B cell (primary cell): ENCODE data around the gene ALDH1L2. TPM values are rescaled to one million over a fixed set of nuclear protein-coding genes. Genes with fewer than 3 reads are reported as not detected.

ENCODE experiments used
- ATAC-seq: fragments of 200-7000 bp; cut with Tn5 transposase; one replicate; pipeline ENCODE4 v1.10.0; 2021; ENCODE audit warnings: low read depth, mild to moderate bottlenecking, moderate number of reproducible peaks, moderate library complexity
- CTCF ChIA-PET: fragments of 350-600 bp; sonication (Branson Sonifier 250); formaldehyde crosslinking; loops from one replicate; lab custom pipeline; 2021; ENCODE audit warnings: antibody characterized with exemption, inconsistent platforms; lab: Charles Lee
- POLR2A ChIA-PET: fragments of 350-600 bp; sonication (Branson Sonifier 250); formaldehyde crosslinking; loops from one replicate; lab custom pipeline; 2021; ENCODE audit warnings: antibody characterized with exemption; lab: Charles Lee
- DNase-seq: peaks from one replicate; pipeline ENCODE4 v3.0.0; 2013
- H2AFZ ChIP-seq: 2 replicates; pipeline ENCODE4 v1.6.1; 2012; ENCODE audit warnings: mild to moderate bottlenecking, low read depth, low read length; ENCODE audit not compliant: insufficient read depth, poor library complexity, severe bottlenecking
- H3K27ac ChIP-seq, 2 donors: 1 replicate in 1 of 2; 2 replicates in 1 of 2; pipeline ENCODE4 v1.5.1; 2012 to 2013; ENCODE audit warnings: low read length in 2 of 2, mild to moderate bottlenecking in 2 of 2, moderate library complexity in 1 of 2
- H3K27me3 ChIP-seq, 4 experiments: fragments of 200-600 bp in 1 of 4; sonication (generic) in 1 of 4; replicated peaks in 1 of 4; 1 replicate in 2 of 4; 2 replicates in 2 of 4; pipeline versions ENCODE4 v1.6.1 to v1.7.0; 2013 to 2016; ENCODE audit warnings: low read length in 3 of 4, mild to moderate bottlenecking in 2 of 4, mixed read lengths in 1 of 4, moderate library complexity in 1 of 4; ENCODE audit not compliant: insufficient read depth in 4 of 4, control insufficient read depth in 3 of 4; ENCODE audit errors: control extremely low read depth in 1 of 4
- H3K36me3 ChIP-seq, 2 experiments: replicated peaks in 1 of 2; 1 replicate in 1 of 2; 2 replicates in 1 of 2; pipeline versions ENCODE4 v1.6.1 to v1.7.1; 2013; ENCODE audit warnings: low read length in 1 of 2; ENCODE audit not compliant: insufficient read depth in 2 of 2, control insufficient read depth in 1 of 2; ENCODE audit errors: control extremely low read depth in 1 of 2, extremely low read depth in 1 of 2
- H3K4me1 ChIP-seq, 2 donors: fragments of 200-600 bp in 1 of 2; sonication (generic) in 1 of 2; 1 replicate in 1 of 2; 2 replicates in 1 of 2; pipeline versions ENCODE4 v1.5.1 to v1.6.1; 2013 to 2017; ENCODE audit warnings: low read length in 2 of 2; ENCODE audit not compliant: control insufficient read depth in 2 of 2, insufficient read depth in 2 of 2
- H3K4me2 ChIP-seq: replicated peaks from 2 replicates; pipeline ENCODE3; 2012; ENCODE audit warnings: mild to moderate bottlenecking, low read depth, low read length; ENCODE audit not compliant: poor library complexity, severe bottlenecking
- H3K4me3 ChIP-seq, 5 experiments: fragments of 200-600 bp in 1 of 5; sonication (generic) in 1 of 5; 1 replicate in 3 of 5; 2 replicates in 2 of 5; pipeline versions ENCODE4 v1.5.1 to v1.7.0; 2011 to 2016; ENCODE audit warnings: low read length in 4 of 5, mild to moderate bottlenecking in 4 of 5, low read depth in 2 of 5, control low read depth in 1 of 5, moderate library complexity in 1 of 5; ENCODE audit not compliant: insufficient read depth in 1 of 5; ENCODE audit errors: control extremely low read depth in 1 of 5, extremely low read depth in 1 of 5
- H3K79me2 ChIP-seq: fragments of 200-600 bp; sonication (generic); one replicate; pipeline ENCODE4 v1.6.0; 2016; ENCODE audit warnings: low read length; ENCODE audit not compliant: control insufficient read depth, insufficient read depth
- H3K9ac ChIP-seq: fragments of 200-600 bp; sonication (generic); 2 replicates; pipeline ENCODE4 v1.6.1; 2017; ENCODE audit warnings: mild to moderate bottlenecking, low read length, moderate library complexity
- H3K9me3 ChIP-seq, 3 donors: one replicate each; pipeline versions ENCODE4 v1.6.1 to v1.7.1; 2013; ENCODE audit warnings: low read length in 2 of 3; ENCODE audit not compliant: control insufficient read depth in 2 of 3, insufficient read depth in 1 of 3; ENCODE audit errors: control extremely low read depth in 1 of 3
- H4K20me1 ChIP-seq: 2 replicates; pipeline ENCODE4 v1.6.0; 2012; ENCODE audit warnings: mild to moderate bottlenecking, low read length; ENCODE audit not compliant: insufficient read depth, control insufficient read depth, poor library complexity, severe bottlenecking
- H3K27ac Mint-ChIP-seq: one replicate; pipeline ENCODE4 v1.8.0; 2021; ENCODE audit warnings: mixed read lengths
- H3K27me3 Mint-ChIP-seq: one replicate; pipeline ENCODE4 v1.8.0; 2021; ENCODE audit warnings: mixed read lengths
- H3K4me1 Mint-ChIP-seq: one replicate; pipeline ENCODE4 v1.8.0; 2021; ENCODE audit warnings: mixed read lengths
- H3K4me3 Mint-ChIP-seq: one replicate; pipeline ENCODE4 v1.8.0; 2021; ENCODE audit warnings: mixed read lengths
- H3K9me3 Mint-ChIP-seq: one replicate; pipeline ENCODE4 v1.8.0; 2022; ENCODE audit warnings: mixed read lengths; ENCODE audit not compliant: insufficient read depth
- CTCF ChIP-seq: fragments of 200-600 bp; IDR thresholded peaks from one replicate; pipeline ENCODE4 v1.8.0; 2022; ENCODE audit warnings: antibody characterized with exemption, mild to moderate bottlenecking
- EZH2 ChIP-seq: IDR thresholded peaks from 2 replicates; pipeline ENCODE4 v1.6.1; 2012; ENCODE audit warnings: borderline replicate concordance, low read depth, mild to moderate bottlenecking, moderate library complexity, low read length; ENCODE audit not compliant: insufficient read depth, poor library complexity, severe bottlenecking
- WGBS: methylation state at CpG from one replicate; pipeline ENCODE4 v1.1.5; 2013; ENCODE audit warnings: missing lambda C conversion rate; ENCODE audit not compliant: insufficient coverage; 5-methylcytosine and 5-hydroxymethylcytosine counted together
- intact Hi-C: fragments of 100-400 bp; cut with micrococcal nuclease; formaldehyde crosslinking; loops from one replicate; pipeline ENCODE4 v1.10.0; 2022
- polyA plus RNA-seq: library from polyadenylated mRNA; depleted of rRNA; stranded (reverse); fragments of >200 nt; gene quantifications from 2 replicates; pipeline ENCODE4 v1.2.3, GENCODE V29; 2012
- total RNA-seq, 2 donors: library from RNA; stranded (reverse); fragments of 120-200 nt in 1 of 2; gene quantifications; 1 replicate in 1 of 2; 2 replicates in 1 of 2; pipeline versions ENCODE4 v1.2.3 to v1.2.4, GENCODE V29; 2013 to 2022

ALDH1L2 gene
- total and polyA plus RNA-seq, 2 donors (not counting 1 experiment from before 2014, with no cell fraction given) = 0.04 to 0.32 TPM

- ChIA-PET POLR2A (no interaction called here), CTCF (interaction anchor here (0.7 to 1.2 kb wide), 3 partner anchors 14 to 203 kb away, joined by 3 read pairs; no protein-coding TSS in a partner anchor)
- H3K27me3 ChIP-seq = no peaks in the 10 kb centered on the region
- H3K9me3 ChIP-seq = no peaks in the 10 kb centered on the region
- Mint-ChIP-seq H3K9me3 (no peaks in the 10 kb centered on the region), H3K4me3 (no peak overlapping the region), H3K27ac (no peak overlapping the region), H3K4me1 (peaks cover 10% of the 10 kb centered on the region), H3K27me3 (peaks cover 12% of the 10 kb centered on the region)
- ATAC-seq (no peak), DNase-seq (no peak)
- intact Hi-C loops = no loop called here
- H3K4me3 ChIP-seq = no peak overlapping the region
- peaks cover 0 to 7% of the 10 kb centered on the region in 2 donors for H3K4me1 ChIP-seq
- H3K9ac ChIP-seq = no peak overlapping the region
- no peaks in the 10 kb centered on the region for H4K20me1 ChIP-seq
- H3K27ac ChIP-seq = no peak overlapping the region
- H3K4me2 ChIP-seq = no peak overlapping the region
- TF ChIP-seq EZH2 = no peak
- no peak for TF ChIP-seq CTCF
- 81% methylated on average over 4 of the region's 6 CpGs for WGBS
- no peak overlapping the region for H2AFZ ChIP-seq
- no peaks in the 10 kb centered on the region for H3K36me3 ChIP-seq
- H3K79me2 ChIP-seq = no peaks in the 10 kb centered on the region
Observed at GRCh38 chr12:105067511-105068031, 16.7 kb downstream of the ALDH1L2 start.

- Mint-ChIP-seq H3K27me3 (peaks cover 12% of the 10 kb centered on the region), H3K4me1 (peaks cover 2% of the 10 kb centered on the region), H3K9me3 (no peaks in the 10 kb centered on the region), H3K27ac (no peak overlapping the region), H3K4me3 (no peak overlapping the region)
- ATAC-seq = no peak
- Histone ChIP-seq H3K9ac (no peak overlapping the region), H3K4me2 (no peak overlapping the region), H3K27me3 (no peaks in the 10 kb centered on the region), H4K20me1 (no peaks in the 10 kb centered on the region), H3K9me3 (no peaks in the 10 kb centered on the region), H2AFZ (no peak overlapping the region), H3K27ac (no peak overlapping the region), H3K36me3 (no peaks in the 10 kb centered on the region), H3K79me2 (no peaks in the 10 kb centered on the region), H3K4me3 (no peak overlapping the region), H3K4me1 (peaks cover 0 to under 1% of the 10 kb centered on the region in 2 donors)
- TF ChIP-seq CTCF (no peak), EZH2 (no peak)
- 91% methylated on average over 6 of the region's 7 CpGs for WGBS
- POLR2A ChIA-PET = no interaction called here
- intact Hi-C loops = no loop called here
- CTCF ChIA-PET = no interaction called here
- DNase-seq = no peak
Observed at GRCh38 chr12:105064564-105065178, 19.6 kb downstream of the ALDH1L2 start.
